HG03460 (cell line): ENCODE measurements around the gene PBRM1.

ENCODE experiments used
- ATAC-seq: cut with Tn5 transposase; IDR thresholded peaks from one replicate; pipeline ENCODE4 v1.9.1; 2021; ENCODE audit not compliant: unreplicated experiment

The PBRM1 gene

DNA sequence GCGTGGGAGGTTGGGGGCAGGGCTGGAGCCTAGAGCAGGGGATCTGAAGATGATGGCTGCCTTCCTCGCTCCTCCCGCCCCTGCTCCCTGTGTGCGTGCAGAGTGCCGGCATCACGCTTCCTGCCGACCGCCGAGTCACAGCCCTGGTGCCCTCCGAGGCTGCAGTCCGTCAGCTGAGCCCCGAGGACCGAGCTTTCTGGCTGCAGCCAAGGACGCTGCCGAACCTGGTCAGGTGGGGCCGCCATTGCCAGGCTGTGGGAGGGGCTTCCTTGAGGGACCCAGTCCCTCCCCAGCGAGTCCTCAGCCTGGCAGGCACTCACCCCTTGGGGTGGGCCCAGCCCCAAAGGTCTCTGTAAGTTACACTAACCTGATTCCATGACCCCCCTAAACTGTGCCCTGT lies 173.0 kb downstream of the PBRM1 start:
- no peak for ATAC-seq

DNA sequence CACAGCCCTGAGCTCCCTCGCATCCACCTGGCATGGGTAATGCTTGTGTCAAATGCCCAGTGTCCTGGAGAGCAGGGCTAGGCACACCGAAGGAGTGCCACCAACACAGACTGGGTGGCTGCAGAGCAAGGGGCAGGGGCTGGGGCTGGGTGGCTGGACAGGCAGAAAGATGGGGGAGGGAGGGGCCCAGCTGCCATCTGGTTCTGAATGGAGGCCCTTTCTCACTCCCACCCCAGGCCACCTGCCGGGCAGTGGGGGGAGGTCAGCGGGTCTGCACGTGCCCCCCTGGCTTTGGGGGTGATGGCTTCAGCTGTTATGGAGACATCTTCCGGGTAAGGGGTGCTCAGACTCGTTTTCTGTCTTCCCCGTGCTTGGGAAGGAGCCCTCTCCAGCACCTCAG lies 173.6 kb downstream of the PBRM1 start:
- no peak for ATAC-seq

DNA sequence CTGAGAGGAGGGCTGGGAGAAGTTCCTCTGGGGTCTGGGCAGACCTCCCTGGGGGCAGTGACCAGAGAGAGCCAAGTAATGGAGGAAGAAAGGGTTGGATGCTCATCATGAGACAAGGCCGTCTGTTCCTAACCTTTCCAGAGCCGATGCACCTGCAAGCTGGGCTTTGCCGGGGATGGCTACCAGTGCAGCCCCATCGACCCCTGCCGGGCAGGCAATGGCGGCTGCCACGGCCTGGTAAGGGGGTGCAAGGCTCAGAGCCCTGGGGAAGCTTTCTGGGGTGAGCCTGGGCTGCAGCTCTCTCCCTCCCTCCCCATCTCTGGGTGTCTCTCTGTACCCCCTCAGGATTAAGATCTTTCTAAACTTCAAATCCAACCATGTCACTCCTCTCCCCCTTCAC lies 174.2 kb downstream of the PBRM1 start:
- ATAC-seq = no peak

DNA sequence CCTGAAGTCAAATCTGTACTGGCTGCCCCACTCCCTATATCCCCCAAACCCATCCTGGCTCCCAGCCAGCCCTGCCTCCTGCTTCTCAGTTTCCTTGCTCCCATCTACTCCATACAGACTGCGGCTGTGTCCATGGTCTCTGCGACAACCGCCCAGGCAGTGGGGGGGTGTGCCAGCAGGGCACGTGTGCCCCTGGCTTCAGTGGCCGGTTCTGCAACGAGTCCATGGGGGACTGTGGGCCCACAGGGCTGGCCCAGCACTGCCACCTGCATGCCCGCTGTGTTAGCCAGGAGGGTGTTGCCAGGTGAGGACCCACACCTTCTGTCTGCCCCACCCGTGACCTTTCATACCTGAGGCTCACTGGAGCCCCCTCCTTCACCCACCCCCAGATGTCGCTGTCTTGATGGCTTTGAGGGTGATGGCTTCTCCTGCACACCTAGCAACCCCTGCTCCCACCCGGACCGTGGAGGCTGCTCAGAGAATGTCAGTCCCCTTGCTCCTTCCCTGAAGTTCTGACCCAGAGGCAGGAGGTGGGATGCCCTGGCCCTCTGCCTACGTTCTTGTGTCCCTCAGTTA lies 175.9 kb downstream of the PBRM1 start:
- no peak for ATAC-seq

DNA sequence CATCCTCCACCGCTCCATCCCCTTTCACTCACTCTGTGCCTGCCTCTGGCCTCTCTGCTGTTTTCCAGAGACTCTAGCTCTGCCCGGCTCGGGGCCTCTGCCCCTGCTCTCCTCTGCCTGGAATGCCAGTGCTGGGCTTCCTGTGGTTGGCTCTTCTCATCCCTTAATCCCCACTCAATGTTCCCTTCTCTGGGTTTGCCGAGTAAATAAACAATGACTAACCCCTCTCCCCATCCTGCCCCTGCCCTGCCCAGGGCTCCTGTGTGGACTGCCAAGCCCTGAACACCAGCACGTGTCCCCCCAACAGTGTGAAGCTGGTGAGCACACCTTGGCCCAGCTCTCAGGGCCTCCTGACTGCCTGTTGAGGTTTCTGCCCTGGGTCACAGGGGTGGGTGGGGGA lies 178.4 kb downstream of the PBRM1 start:
- ATAC-seq = no peak

GRCh38 chr3:52506266-52506966 lies 179.3 kb downstream of the PBRM1 start:
- no peak for ATAC-seq

GRCh38 chr3:52504977-52505376 lies 180.7 kb downstream of the PBRM1 start:
- ATAC-seq = no peak

GRCh38 chr3:52503788-52504424 lies 181.8 kb downstream of the PBRM1 start:
- no peak for ATAC-seq

DNA sequence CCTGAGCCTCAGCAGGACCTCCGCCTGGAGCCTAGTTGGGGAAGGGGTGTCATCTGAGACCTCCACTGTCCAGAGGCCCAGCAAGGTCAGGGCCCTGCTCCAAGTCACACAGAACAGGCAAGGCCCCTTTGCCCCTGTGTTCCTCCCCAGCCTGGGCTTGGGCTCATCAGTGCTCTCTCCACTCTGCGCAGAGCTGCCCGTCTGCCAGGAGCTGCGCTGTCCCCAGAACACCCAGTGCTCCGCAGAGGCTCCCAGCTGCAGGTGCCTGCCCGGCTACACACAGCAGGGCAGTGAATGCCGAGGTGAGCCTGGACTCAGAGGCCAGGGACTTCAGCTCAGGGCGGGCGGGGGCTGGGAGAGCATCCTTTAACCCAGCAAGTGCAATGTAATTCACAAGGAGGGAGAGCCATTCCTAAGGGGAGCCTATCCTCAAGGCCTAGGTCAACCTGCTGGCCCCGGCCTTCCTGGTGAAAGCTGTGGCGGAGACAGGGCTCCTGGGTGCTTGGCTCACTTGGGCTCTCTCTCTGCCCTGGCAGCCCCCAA lies 182.8 kb downstream of the PBRM1 start:
- no peak for ATAC-seq

DNA sequence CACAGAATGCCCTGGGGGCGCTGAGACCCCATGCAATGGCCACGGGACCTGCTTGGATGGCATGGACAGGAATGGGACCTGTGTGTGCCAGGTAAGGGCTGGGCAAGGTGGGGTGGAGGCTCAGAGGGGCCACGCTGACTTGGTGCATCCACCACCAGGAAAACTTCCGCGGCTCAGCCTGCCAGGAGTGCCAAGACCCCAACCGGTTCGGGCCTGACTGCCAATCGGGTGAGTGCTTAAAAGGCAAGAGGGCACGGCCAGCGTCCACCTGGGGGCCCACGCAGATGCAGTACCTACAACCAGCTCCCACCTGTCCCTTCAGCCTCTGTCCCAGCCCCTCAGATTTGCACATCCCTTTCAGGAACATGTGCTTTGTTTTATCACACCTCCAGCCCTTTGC lies 183.7 kb downstream of the PBRM1 start:
- no peak for ATAC-seq

DNA sequence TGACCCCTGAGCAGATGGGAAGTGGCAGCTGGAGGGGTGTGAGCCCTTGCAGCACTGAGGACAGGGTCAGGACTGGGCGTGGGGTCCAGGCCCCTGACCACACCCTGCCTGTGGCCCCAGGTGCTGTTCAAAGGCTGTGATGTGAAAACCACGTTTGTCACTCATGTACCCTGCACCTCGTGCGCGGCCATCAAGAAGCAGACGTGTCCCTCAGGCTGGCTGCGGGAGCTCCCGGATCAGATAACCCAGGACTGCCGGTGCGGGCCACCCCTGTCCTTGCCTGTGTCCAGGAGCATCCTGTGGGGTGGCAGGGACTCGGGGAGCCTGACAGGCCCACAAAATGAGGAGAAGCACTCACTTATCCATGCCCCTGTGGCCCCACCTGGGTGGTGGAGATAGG lies 184.7 kb downstream of the PBRM1 start:
- no peak for ATAC-seq

GRCh38 chr3:52498137-52499054 lies 187.3 kb downstream of the PBRM1 start:
- ATAC-seq = no peak

DNA sequence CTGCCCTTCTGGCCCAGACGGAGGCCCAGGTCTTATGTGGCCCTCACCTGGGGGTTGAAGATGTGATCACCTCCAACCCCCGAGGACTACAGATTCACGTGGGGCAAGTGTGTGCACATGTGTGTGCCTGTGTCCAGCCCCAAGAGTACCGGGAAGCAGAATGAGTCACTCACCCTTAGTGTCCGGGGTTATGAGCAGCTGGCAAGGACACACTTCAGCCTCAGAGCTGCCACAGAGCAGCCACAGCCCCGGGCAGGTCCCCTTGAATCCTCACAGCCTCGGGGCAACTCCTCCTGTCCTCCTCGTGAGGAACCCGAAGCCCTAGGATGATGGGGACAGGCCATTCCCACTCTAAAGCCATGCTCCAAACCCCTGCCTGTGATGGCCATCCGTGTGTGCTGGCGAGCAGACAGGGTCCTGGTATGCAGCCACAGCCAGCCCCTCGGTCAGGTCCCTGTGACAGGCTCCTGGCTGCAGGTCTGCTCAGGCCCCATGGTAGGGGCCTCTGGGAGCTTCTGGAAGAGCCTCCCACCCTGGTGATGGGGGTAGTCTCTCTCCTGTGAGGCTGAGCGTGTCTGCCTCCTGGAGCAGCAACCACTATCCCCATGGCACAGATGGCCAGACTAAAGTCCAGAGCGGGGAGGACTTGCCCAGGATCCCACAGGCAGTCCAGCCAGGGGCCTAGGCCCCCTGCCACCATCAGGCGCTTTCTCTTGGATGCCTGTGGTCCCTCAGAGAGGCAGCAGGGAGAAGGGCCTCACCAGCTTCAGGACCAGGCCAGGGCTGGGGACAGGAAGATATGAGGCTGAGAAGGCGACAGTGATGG lies 189.7 kb downstream of the PBRM1 start:
- no peak for ATAC-seq
